Panc1 (cell line): ENCODE measurements around the gene FAM149B1.

Experiments
- CTCF ChIP-seq: fragments of 450-650 bp; IDR thresholded peaks from 2 replicates; pipeline ENCODE4 v1.5.1; 2017; ENCODE audit warnings: mild to moderate bottlenecking
- POLR2AphosphoS5 ChIP-seq: IDR thresholded peaks from 2 replicates; pipeline ENCODE4 v1.6.1; 2012; ENCODE audit warnings: mild to moderate bottlenecking, low read depth, low read length, moderate library complexity
- REST ChIP-seq, 2 experiments: IDR thresholded peaks; 2 replicates each; pipeline ENCODE4 v1.6.1; 2011 to 2012; ENCODE audit warnings: low read depth in 2 of 2, control low read depth in 1 of 2, low read length in 1 of 2, mild to moderate bottlenecking in 1 of 2, moderate library complexity in 1 of 2; ENCODE audit not compliant: insufficient read depth in 1 of 2
- SIN3A ChIP-seq: IDR thresholded peaks from 2 replicates; pipeline ENCODE4 v1.6.1; 2012; ENCODE audit warnings: low read depth, mild to moderate bottlenecking, low read length, moderate library complexity, borderline replicate concordance; ENCODE audit not compliant: insufficient read depth
- TCF7L2 ChIP-seq: IDR thresholded peaks from 2 replicates; pipeline ENCODE4 v1.6.1; 2011; ENCODE audit warnings: mild to moderate bottlenecking, low read depth, low read length, inconsistent platforms

GRCh38 chr10:73281097-73281496 is 113.2 kb downstream of the FAM149B1 start:
- no peak for TF ChIP-seq CTCF
- no peak for TF ChIP-seq REST (IDR thresholded peaks at IDR 0.05; ENCODE audit: insufficient read depth in 1 of 2, low read depth in 2 of 2, low read length in 1 of 2)
- no peak for TF ChIP-seq SIN3A
- no peak for TF ChIP-seq POLR2AphosphoS5
- TF ChIP-seq TCF7L2 = no peak
